IMR-90 (cell line): ENCODE measurements around the gene GNAT3. TPM values are rescaled to one million over a fixed set of nuclear protein-coding genes. Genes with fewer than 3 reads are reported as not detected.

Source experiments
- ATAC-seq: fragments of 200-7000 bp; cut with Tn5 transposase; 2 replicates; pipeline ENCODE4 v1.9.1; 2020; ENCODE audit warnings: low read depth, mild to moderate bottlenecking, moderate library complexity
- BruUV-seq: library from RNA; stranded (reverse); fragments of 400-500 nt; replicated peaks from 2 replicates; lab custom pipeline; 2021; lab: Mats Ljungman, UMichigan
- CTCF ChIA-PET: fragments of 300-600 bp; formaldehyde crosslinking; extraction: SDS; loops from one replicate; lab custom pipeline; 2021; ENCODE audit warnings: antibody characterized with exemption; lab: Yijun Ruan, JAX
- POLR2A ChIA-PET: fragments of 300-600 bp; sonication (Branson Sonifier 250); formaldehyde crosslinking; loops from one replicate; lab custom pipeline; 2022; ENCODE audit warnings: antibody characterized with exemption; ENCODE audit not compliant: unreplicated experiment; lab: Charles Lee
- DNase-seq: peaks from one replicate; pipeline ENCODE4 v3.0.0; 2013
- H2AFZ ChIP-seq: replicated peaks from 2 replicates; pipeline ENCODE3; 2013; ENCODE audit warnings: low read length, mild to moderate bottlenecking; ENCODE audit not compliant: poor library complexity
- H2AK5ac ChIP-seq: 2 replicates; pipeline ENCODE4 v1.6.1; 2013; ENCODE audit warnings: low read depth, low read length, inconsistent platforms
- H2AK9ac ChIP-seq: replicated peaks from 2 replicates; pipeline ENCODE3; 2013; ENCODE audit warnings: mild to moderate bottlenecking, low read depth, low read length, moderate library complexity; ENCODE audit not compliant: poor library complexity
- H2BK120ac ChIP-seq: 2 replicates; pipeline ENCODE4 v1.6.1; 2013; ENCODE audit warnings: low read depth, low read length, inconsistent platforms
- H2BK15ac ChIP-seq: 3 replicates; pipeline ENCODE4 v1.6.1; 2013; ENCODE audit warnings: low read depth, low read length, inconsistent platforms
- H2BK20ac ChIP-seq: 2 replicates; pipeline ENCODE4 v1.6.1; 2013; ENCODE audit warnings: low read depth, mild to moderate bottlenecking, inconsistent platforms, low read length, moderate library complexity
- H2BK5ac ChIP-seq: 2 replicates; pipeline ENCODE4 v1.6.1; 2013; ENCODE audit warnings: mild to moderate bottlenecking, low read depth, low read length, inconsistent platforms; ENCODE audit not compliant: poor library complexity, severe bottlenecking
- H3K14ac ChIP-seq: replicated peaks from 2 replicates; pipeline ENCODE4 v1.6.1; 2013; ENCODE audit warnings: low read depth, low read length, inconsistent platforms
- H3K18ac ChIP-seq: 2 replicates; pipeline ENCODE4 v1.6.1; 2013; ENCODE audit warnings: low read depth, low read length, control low read depth
- H3K23ac ChIP-seq: 2 replicates; pipeline ENCODE4 v1.6.1; 2013; ENCODE audit warnings: low read depth, low read length, inconsistent platforms
- H3K27ac ChIP-seq: 2 replicates; pipeline ENCODE4 v1.5.1; 2013; ENCODE audit warnings: mild to moderate bottlenecking, control low read depth, low read length; ENCODE audit not compliant: insufficient read depth
- H3K27me3 ChIP-seq: 2 replicates; pipeline ENCODE4 v1.6.1; 2013; ENCODE audit warnings: low read length; ENCODE audit not compliant: control insufficient read depth, insufficient read depth
- H3K36me3 ChIP-seq: 2 replicates; pipeline ENCODE4 v1.6.1; 2013; ENCODE audit warnings: low read length, mixed read lengths; ENCODE audit not compliant: control insufficient read depth, insufficient read depth
- H3K4ac ChIP-seq: 2 replicates; pipeline ENCODE4 v1.6.1; 2013; ENCODE audit warnings: low read depth, low read length, inconsistent platforms
- H3K4me1 ChIP-seq: 2 replicates; pipeline ENCODE4 v1.6.1; 2013; ENCODE audit warnings: low read length, mixed read lengths; ENCODE audit not compliant: control insufficient read depth, insufficient read depth
- H3K4me2 ChIP-seq: 2 replicates; pipeline ENCODE4 v1.6.1; 2013; ENCODE audit warnings: low read depth, mild to moderate bottlenecking, control low read depth, low read length, moderate library complexity
- H3K4me3 ChIP-seq: 2 replicates; pipeline ENCODE4 v1.5.1; 2013; ENCODE audit warnings: low read depth, mild to moderate bottlenecking, control low read depth, low read length, moderate library complexity; ENCODE audit not compliant: insufficient read depth
- H3K56ac ChIP-seq: 2 replicates; pipeline ENCODE4 v1.6.1; 2013; ENCODE audit warnings: low read length, inconsistent platforms; ENCODE audit not compliant: insufficient read depth; ENCODE audit errors: extremely low read depth
- H3K79me1 ChIP-seq, 2 experiments: 2 replicates each; pipeline ENCODE4 v1.6.1; 2013; ENCODE audit warnings: low read length in 2 of 2, inconsistent platforms in 1 of 2, low read depth in 1 of 2
- H3K9ac ChIP-seq: 2 replicates; pipeline ENCODE4 v1.6.1; 2013; ENCODE audit warnings: low read depth, low read length, control low read depth
- H3K9me1 ChIP-seq: 2 replicates; pipeline ENCODE4 v1.6.1; 2013; ENCODE audit warnings: low read length, inconsistent platforms; ENCODE audit not compliant: insufficient read depth
- H3K9me3 ChIP-seq: 2 replicates; pipeline ENCODE4 v1.6.1; 2013; ENCODE audit warnings: low read length; ENCODE audit not compliant: control insufficient read depth, insufficient read depth
- H4K20me1 ChIP-seq: 2 replicates; pipeline ENCODE4 v1.6.1; 2013; ENCODE audit warnings: low read length, inconsistent platforms; ENCODE audit not compliant: insufficient read depth
- H4K5ac ChIP-seq: 2 replicates; pipeline ENCODE4 v1.6.1; 2013; ENCODE audit warnings: mild to moderate bottlenecking, low read depth, low read length, control low read depth
- H4K8ac ChIP-seq, 2 experiments: 2 replicates each; pipeline ENCODE4 v1.6.1; 2013; ENCODE audit warnings: low read depth in 2 of 2, low read length in 2 of 2, control low read depth in 1 of 2, inconsistent platforms in 1 of 2
- H4K91ac ChIP-seq: 2 replicates; pipeline ENCODE4 v1.6.1; 2013; ENCODE audit warnings: low read depth, low read length, inconsistent platforms; ENCODE audit not compliant: insufficient read depth
- BHLHE40 ChIP-seq: fragments of 150-350 bp; IDR thresholded peaks from 2 replicates; pipeline ENCODE4 v1.6.1; 2016; ENCODE audit warnings: mild to moderate bottlenecking, low read depth, low read length
- RCOR1 ChIP-seq: IDR thresholded peaks from 2 replicates; pipeline ENCODE4 v1.6.1; 2012; ENCODE audit warnings: mild to moderate bottlenecking, low read length, improper control_type of control experiment; ENCODE audit not compliant: insufficient replicate concordance
- RFX5 ChIP-seq: IDR thresholded peaks from 2 replicates; pipeline ENCODE4 v1.8.0; 2012; ENCODE audit warnings: low read depth, mild to moderate bottlenecking, low read length, moderate library complexity
- SMC3 ChIP-seq: fragments of 150-350 bp; IDR thresholded peaks from 2 replicates; pipeline ENCODE4 v1.6.1; 2016; ENCODE audit warnings: low read depth, mild to moderate bottlenecking, antibody characterized with exemption, low read length, moderate library complexity
- WGBS, 2 experiments: methylation state at CpG; one replicate each; pipeline versions ENCODE4 v1.1.5 to v1.1.7; 2013; ENCODE audit warnings: missing lambda C conversion rate in 2 of 2; ENCODE audit not compliant: insufficient read length in 1 of 2; ENCODE audit errors: extremely low coverage in 2 of 2; 5-methylcytosine and 5-hydroxymethylcytosine counted together
- dilution Hi-C: fragments of 300-500 bp; cut with HindIII; formaldehyde crosslinking; loops from one replicate; pipeline ENCODE4 v1.14.3; 2018; ENCODE audit warnings: low sequenced_read_pairs; ENCODE audit not compliant: unreplicated experiment
- in situ Hi-C: fragments of 300-500 bp; cut with MboI; formaldehyde crosslinking; loops from 3 replicates; pipeline ENCODE4 v1.14.3; 2019; ENCODE audit warnings: low sequenced_read_pairs, inconsistent platforms, mixed read lengths
- intact Hi-C: fragments of 100-400 bp; cut with micrococcal nuclease; formaldehyde crosslinking; loops from 2 replicates; pipeline ENCODE4 v1.10.0; 2022
- polyA plus RNA-seq, 3 experiments: library from polyadenylated mRNA; depleted of rRNA; stranded (reverse); fragments of >200 nt; gene quantifications; 2 replicates each; pipeline ENCODE4 v1.2.3, GENCODE V29; 2012; ENCODE audit warnings: low replicate concordance in 1 of 3
- total RNA-seq: library from RNA; depleted of rRNA; stranded (reverse); fragments of >200 nt; gene quantifications from 2 replicates; pipeline ENCODE4 v1.2.3, GENCODE V29; 2012
- TF ChIP-seq, protein P1 (sequence below): fragments of 150-350 bp; IDR thresholded peaks from 2 replicates; pipeline ENCODE4 v1.6.1; 2016; ENCODE audit warnings: low read depth, mild to moderate bottlenecking, low read length, moderate library complexity, borderline replicate concordance

GNAT3 gene
- total and polyA plus RNA-seq, 2 of the 4 experiments (the other 2 are of a cell fraction): not detected

DNA sequence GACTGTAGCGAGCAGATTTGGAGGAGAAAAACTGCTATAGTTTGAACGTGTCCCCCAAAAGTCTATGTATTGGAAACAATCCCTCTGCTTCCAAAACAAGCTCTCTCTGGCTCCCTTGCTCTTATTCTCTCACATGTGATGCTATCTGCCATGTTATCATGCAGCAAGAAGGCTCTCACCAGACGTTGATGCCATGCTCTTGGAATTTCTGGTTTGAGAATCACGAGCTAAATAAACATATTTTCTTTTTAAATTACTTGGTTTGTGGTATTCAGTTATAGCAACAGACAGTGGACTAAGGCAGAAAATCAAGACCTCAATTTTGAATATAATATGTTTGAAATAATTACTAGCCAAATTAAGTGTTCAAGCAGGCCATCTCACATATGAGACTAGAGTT lies 17.5 kb upstream of the GNAT3 start:
- BruUV-seq: no TSS peak
- Histone ChIP-seq H3K79me1 (no peaks in the 10 kb centered on the region), H3K56ac (no peak overlapping the region), H2BK15ac (no peak overlapping the region), H3K4ac (no peak overlapping the region), H3K9ac (no peak overlapping the region), H3K36me3 (no peaks in the 10 kb centered on the region), H2AK5ac (no peak overlapping the region), H4K91ac (no peak overlapping the region), H4K5ac (no peak overlapping the region), H3K14ac (no peak overlapping the region), H4K8ac (no peak overlapping the region), H2BK120ac (no peak overlapping the region), H2AFZ (no peak overlapping the region), H3K4me2 (no peak overlapping the region), H2BK5ac (no peak overlapping the region), H4K20me1 (no peaks in the 10 kb centered on the region), H3K4me1 (peaks cover 4% of the 10 kb centered on the region; the same call in 1 of the 2 replicates), H3K4me3 (no peak overlapping the region), H2AK9ac (no peak overlapping the region), H3K27ac (no peak overlapping the region), H3K9me1 (peaks cover 2% of the 10 kb centered on the region; the same call in 1 of the 2 replicates), H3K27me3 (no peaks in the 10 kb centered on the region), H3K18ac (no peak overlapping the region; the same call in 1 of the 2 replicates), H2BK20ac (no peak overlapping the region), H3K9me3 (no peaks in the 10 kb centered on the region), H3K23ac (no peak overlapping the region)
- no peak for TF ChIP-seq SMC3
- TF ChIP-seq RFX5: no peak
- no peak for TF ChIP-seq RCOR1
- TF ChIP-seq, protein P1, sequence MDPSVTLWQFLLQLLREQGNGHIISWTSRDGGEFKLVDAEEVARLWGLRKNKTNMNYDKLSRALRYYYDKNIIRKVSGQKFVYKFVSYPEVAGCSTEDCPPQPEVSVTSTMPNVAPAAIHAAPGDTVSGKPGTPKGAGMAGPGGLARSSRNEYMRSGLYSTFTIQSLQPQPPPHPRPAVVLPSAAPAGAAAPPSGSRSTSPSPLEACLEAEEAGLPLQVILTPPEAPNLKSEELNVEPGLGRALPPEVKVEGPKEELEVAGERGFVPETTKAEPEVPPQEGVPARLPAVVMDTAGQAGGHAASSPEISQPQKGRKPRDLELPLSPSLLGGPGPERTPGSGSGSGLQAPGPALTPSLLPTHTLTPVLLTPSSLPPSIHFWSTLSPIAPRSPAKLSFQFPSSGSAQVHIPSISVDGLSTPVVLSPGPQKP: no peak
- TF ChIP-seq BHLHE40: no peak
- dilution Hi-C loops (no loop called here), in situ Hi-C loops (no loop called here), intact Hi-C loops (no loop called here)
- DNase-seq (peak; percentile 53), ATAC-seq (no peak)
- POLR2A ChIA-PET: no interaction called here
- no CpG with 5 or more reads among the region's 4 CpGs for WGBS, 2 experiments
- CTCF ChIA-PET: no interaction called here
